GM12875 (cell line): ENCODE measurements around the gene METTL25.

ENCODE experiments used
- H3K4me3 ChIP-seq: one replicate; pipeline ENCODE4 v1.5.1; 2011; ENCODE audit warnings: low read depth, low read length, control low read depth
- TF ChIP-seq, protein P1 (sequence below): IDR thresholded peaks from 2 replicates; pipeline ENCODE4 v1.5.1; 2011; ENCODE audit warnings: low read depth, mild to moderate bottlenecking, control low read depth, inconsistent platforms, low read length, moderate library complexity, borderline replicate concordance; ENCODE audit not compliant: insufficient read depth

Gene METTL25

DNA sequence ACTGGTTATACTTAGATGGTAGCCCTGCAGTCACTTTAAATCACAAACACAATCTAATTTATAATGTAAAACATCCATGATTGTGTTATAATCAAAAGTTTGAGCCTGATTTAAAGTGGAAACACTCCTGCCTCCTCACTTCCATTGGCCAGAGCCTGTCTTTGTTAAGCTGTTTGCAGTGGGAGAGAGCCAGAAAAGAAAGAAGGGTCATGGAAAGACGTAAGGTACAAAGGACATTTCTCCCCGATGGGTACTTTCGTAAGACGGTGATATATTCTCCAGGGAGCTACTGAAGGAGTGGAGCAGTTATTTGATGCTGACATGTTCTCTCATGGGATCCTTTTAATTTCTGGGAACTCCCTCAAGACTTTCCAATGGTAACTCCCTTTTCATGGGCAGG, 164.0 kb downstream of the METTL25 start:
- TF ChIP-seq, protein P1, sequence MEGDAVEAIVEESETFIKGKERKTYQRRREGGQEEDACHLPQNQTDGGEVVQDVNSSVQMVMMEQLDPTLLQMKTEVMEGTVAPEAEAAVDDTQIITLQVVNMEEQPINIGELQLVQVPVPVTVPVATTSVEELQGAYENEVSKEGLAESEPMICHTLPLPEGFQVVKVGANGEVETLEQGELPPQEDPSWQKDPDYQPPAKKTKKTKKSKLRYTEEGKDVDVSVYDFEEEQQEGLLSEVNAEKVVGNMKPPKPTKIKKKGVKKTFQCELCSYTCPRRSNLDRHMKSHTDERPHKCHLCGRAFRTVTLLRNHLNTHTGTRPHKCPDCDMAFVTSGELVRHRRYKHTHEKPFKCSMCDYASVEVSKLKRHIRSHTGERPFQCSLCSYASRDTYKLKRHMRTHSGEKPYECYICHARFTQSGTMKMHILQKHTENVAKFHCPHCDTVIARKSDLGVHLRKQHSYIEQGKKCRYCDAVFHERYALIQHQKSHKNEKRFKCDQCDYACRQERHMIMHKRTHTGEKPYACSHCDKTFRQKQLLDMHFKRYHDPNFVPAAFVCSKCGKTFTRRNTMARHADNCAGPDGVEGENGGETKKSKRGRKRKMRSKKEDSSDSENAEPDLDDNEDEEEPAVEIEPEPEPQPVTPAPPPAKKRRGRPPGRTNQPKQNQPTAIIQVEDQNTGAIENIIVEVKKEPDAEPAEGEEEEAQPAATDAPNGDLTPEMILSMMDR, result no peak
- no peak overlapping the region for H3K4me3 ChIP-seq

DNA sequence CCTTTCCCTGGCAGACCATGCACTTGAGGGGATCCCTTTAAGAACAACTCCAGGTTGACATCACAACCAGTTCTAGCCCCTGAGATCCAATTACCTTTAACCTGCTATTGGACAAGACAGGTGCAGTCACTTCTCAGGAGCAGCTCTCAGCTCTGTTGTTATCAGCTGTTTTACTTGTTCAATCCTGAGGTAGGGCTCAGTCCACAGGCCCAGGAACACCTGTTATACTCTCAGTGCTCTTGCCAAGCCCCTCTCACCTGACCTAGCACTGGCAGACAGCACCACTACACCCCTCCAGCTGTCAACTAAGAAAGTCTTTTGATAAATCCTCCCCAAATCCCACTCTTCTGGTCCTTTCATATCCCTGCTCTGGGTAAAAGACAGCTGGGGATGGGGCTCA, 164.4 kb downstream of the METTL25 start:
- H3K4me3 ChIP-seq, result no peak overlapping the region
- TF ChIP-seq, protein P1, result no peak

GRCh38 chr12:82523996-82524395, 165.7 kb downstream of the METTL25 start:
- no peak overlapping the region for H3K4me3 ChIP-seq
- TF ChIP-seq, protein P1, result no peak

GRCh38 chr12:82524641-82525040, 166.3 kb downstream of the METTL25 start:
- TF ChIP-seq, protein P1, result no peak
- H3K4me3 ChIP-seq, result no peak overlapping the region

- TF ChIP-seq, protein P1, result no peak
Measured at GRCh38 chr12:82525616-82526015, 167.3 kb downstream of the METTL25 start.

GRCh38 chr12:82527165-82527780, 168.9 kb downstream of the METTL25 start:
- TF ChIP-seq, protein P1, result peak; percentile 68; the same call in 1 of the 2 replicates
- H3K4me3 ChIP-seq, result no peak overlapping the region

More at GRCh38 chr12:82525616-82526015, 167.3 kb downstream of the METTL25 start:
- H3K4me3 ChIP-seq, result no peak overlapping the region
